GM12873 (cell line): ENCODE measurements around the gene MAGEL2.

Experiments
- CTCF ChIP-seq: IDR thresholded peaks from 2 replicates; pipeline ENCODE4 v1.5.1; 2012; ENCODE audit warnings: low read depth, mild to moderate bottlenecking, moderate library complexity, low read length, control low read depth; ENCODE audit not compliant: insufficient read depth; ENCODE audit errors: missing control alignments

Gene MAGEL2

GRCh38 chr15:23671481-23671880, 23.8 kb upstream of the MAGEL2 start:
- TF ChIP-seq CTCF: no peak

GRCh38 chr15:23670970-23671369, 23.3 kb upstream of the MAGEL2 start:
- TF ChIP-seq CTCF: no peak

DNA sequence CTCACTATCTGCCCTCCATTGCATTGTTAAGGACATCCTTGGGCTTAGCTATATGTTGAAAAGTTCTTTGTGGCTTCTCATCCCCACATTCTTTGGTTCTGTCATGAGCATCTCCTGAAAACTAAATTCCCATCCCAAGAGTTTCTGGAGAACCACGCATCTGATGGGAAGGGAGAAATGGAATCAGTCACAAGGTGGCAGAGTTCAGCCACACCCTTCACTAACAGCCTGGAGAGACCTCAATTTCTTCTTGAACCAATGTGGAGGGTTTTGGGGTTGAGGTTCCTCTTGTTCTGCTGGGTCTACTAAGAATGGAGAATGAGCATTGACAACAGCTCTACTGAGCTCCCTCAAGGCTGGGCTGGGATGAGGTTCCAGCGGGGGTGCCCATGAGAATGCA, 15.6 kb upstream of the MAGEL2 start:
- TF ChIP-seq CTCF: no peak

GRCh38 chr15:23648920-23649515, 1.4 kb upstream of the MAGEL2 start:
- TF ChIP-seq CTCF: peak; percentile 46

DNA sequence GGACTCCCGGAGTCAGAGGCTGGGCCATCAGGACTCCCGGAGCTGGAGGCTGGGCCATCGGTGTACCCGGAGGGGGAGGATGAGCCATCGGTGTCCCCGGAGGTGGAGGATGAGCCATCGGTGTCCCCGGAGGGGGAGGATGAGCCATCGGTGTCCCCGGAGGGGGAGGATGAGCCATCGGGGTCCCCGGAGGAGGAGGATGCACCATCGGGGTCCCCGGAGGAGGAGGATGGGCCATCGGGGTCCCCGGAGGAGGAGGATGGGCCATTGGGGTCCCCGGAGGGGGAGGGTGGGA, 719 bp downstream of the MAGEL2 start:
- TF ChIP-seq CTCF: no peak

DNA sequence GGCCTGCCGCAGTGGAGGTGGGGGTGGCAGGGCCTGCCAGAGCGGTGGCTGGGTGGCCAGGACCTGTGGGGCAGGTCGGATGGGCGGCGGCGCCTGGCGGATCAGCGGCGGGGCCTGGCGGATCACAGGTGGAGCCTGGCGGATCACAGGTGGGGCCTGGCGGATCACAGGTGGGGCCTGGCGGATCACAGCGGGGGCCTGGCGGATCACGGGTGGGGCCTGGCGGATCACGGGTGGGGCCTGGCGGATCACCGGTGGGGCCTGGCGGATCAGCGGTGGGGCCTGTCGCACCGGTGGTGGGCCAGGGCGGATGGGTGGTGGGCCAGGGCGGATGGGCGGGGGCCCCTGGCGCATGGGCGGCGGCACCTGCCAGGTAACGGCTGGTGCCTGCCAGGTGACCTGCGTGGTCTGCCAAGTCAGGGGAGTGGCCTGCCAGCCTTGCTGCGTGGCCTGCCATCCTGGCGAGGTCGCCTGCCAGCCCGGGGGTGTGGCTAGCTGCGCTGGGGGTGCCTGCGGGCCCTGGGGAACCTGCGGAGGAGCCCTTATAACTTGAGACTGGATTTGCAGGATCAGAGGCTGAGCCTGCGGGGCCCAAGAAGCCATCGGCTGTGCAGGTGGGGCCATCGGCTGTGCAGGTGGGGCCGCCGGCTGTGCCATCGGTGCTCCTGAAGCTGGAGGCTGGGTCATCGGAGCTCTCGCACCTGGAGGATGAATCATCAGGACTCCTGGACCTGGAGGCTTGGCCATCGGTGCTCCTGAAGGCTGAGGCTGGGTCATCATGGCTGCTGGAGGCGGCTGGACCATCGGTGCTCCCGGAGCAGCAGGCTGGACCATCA, 1.3 kb downstream of the MAGEL2 start:
- TF ChIP-seq CTCF: no peak

DNA sequence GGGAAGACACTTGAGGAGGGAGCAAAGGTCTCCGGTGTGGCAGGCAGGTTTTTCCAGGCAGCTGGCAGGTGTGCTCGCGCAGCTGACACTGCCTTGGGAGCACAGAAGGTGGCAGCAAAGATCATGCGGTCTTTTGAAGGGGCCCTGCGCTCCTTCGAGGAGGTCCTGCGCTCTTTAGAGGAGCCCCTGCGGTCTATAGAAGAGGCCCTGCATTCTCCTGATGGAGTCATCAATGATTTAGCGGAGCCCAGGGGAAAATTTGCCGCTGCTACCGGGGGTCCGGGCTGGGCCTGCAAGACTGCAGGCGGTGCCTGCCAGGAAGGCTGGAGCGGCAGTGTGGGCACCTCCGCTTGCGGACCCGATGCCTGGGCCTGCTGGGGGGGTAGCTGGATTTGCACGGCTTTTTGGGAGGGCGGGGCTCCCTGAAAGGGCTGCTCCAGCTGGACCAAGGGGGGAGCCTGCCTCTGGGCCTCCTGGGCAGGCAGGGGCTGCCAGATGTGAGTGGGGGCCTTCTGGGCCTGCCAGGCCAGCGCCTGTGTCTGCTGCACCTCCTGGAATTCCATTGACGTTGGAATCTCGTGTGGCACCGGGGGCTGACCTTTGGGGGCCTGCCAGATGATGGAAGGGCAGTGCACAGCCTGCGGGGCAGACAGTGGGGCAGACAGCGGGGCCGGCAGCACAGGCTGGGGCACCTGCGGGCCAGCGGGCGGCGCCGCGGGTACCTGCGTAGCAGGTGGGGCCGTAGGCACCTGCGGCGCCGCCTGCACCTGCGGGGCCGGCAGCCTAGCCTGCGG, 2.1 kb downstream of the MAGEL2 start:
- TF ChIP-seq CTCF: no peak
